Dedifferentiated amniotic fluid mesenchymal stem cell (primary cell): ENCODE data around the gene CRIM1.

ENCODE experiments used
- DNase-seq: peaks from one replicate; pipeline ENCODE4 v3.0.0-alpha.2; 2016; ENCODE audit errors: extremely low spot score

CRIM1 gene

DNA sequence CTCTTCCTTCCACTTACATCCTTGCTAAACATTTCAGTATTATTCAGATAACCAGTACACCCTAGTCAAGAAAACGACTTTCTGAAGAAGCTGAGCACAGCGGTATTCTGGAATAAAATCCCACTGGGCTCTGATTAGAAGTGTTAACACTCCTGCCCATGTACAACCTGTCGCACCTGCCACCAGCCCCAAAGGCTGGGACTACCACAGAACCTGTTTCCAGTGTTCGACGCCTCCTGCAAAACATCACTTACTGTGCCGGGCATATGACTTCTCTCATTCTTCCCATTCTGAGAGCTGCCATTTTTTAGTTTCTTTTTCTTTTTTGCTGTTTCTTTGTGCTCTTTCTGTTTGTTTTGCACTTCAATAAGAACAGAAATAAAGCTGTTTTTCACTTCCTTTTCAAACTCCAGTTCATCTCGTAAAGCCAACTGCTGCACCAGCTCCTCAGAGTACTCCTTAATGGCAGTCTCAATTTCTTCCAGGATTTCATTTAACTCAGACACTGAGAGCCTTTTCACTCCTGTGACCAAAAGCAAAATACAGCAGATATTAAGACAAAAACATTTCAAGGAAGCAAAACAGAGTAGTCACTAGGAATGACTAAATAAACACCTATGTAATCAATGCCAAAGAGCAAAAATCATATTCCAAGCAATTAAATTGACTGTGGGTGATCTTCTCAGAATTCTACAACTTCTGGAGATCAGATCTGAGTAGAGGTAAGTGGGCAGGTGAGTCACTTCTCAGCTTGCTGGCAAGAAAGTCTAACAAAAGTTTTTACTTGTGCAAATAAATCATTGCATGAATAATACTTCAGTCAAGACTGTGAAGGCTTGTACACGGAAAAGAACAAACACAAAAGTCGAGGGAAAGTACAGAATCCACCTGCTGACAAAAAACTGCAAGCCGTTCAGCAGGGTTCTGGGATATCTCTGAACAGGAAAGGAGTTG is 223.0 kb downstream of the CRIM1 start:
- no peak for DNase-seq

- no peak for DNase-seq
Measured at GRCh38 chr2:36579297-36579664, 223.7 kb downstream of the CRIM1 start.

- no peak for DNase-seq
Measured at GRCh38 chr2:36582538-36582937, 227.0 kb downstream of the CRIM1 start.

DNA sequence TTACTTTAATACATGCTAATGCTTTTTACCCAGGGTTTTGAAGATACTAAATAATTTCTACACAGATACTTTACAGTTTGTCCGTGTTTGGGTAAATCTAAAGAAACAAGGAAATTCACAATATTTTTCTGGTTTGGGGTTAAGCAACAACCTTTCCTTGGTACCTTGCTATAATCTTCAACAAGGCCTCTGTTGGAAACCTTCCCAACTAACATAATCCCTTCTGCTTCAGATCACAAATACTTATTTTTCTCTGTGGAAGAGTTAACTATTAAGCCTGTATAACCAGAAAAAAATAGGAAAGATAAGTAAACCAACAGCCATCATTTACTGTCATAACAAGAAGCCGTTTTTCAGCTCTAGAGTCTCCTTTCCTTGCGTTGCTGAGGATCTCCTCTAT is 227.4 kb downstream of the CRIM1 start:
- DNase-seq, result no peak

DNA sequence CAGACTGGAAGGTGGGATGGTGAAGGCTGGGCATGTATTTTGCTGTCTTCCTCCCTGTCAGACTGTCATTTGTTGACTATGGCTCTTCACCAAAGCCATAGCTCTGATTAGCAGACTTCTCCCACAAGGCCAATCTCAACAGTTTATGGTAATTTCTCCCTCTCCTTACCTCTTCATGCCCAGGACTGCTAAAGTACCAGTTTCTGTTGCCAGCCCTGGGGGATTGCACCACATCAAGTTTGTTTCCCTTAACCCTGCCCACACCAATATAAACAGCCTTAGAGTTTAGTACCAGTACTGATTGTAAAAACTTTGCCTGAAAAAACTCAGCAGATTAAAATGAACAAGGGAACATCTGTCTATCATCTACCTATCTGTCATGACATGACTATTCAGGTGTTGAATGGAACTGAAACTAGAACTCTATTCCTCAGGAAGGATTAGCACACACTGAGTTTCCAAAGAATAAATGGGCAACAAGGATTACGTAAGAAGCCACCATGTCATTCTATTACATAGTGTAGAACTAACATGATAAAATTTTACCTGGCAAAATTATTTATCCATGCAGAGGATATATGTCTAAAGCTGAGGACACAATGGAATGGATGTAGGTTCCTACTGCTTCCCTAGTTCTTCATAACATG is 228.7 kb downstream of the CRIM1 start:
- DNase-seq, result no peak

DNA sequence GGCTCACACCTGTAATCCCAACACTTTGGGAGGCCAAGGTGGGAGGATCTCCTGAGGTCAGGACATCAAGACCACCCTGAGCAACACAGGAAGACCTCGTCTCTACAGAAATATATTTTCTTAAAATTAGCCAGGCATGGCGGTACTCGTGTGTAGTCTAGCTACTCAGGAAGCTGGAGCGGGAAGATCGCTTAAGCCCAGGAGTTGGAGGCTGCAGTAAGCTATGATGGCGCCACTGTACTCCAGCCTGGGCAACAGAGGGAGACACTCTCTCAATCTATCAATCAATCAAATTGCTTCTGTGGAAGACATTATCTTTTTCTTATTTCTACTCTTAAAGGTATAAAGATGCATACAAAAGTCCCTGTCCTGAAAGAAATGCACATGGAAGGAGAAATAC is 231.1 kb downstream of the CRIM1 start:
- no peak for DNase-seq

- no peak for DNase-seq
Measured at GRCh38 chr2:36587101-36587500, 231.5 kb downstream of the CRIM1 start.

- DNase-seq, result no peak
Measured at GRCh38 chr2:36587556-36587955, 232.0 kb downstream of the CRIM1 start.

- DNase-seq, result no peak
Measured at GRCh38 chr2:36589230-36589630, 233.7 kb downstream of the CRIM1 start.

- DNase-seq, result no peak
Measured at GRCh38 chr2:36594849-36595248, 239.3 kb downstream of the CRIM1 start.

DNA sequence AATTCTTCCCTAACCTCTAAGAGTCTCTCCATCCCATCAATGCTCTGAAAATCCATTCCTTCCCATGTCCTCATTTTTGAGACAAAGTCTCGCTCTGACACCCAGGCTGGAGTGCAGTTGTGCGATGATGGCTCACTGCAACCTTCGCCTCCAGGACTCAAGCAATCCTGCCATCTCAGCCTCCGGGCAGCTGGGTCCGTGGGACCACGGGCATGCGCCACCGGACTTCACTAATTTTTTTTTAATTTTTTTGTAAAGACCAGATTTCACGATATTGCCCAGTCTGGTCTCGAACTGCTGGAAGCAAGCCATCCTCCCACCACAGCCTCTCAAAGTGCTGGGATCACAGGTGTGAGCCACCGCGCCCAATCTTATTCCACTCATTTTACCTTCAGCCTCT is 240.8 kb downstream of the CRIM1 start:
- DNase-seq, result no peak

GRCh38 chr2:36597003-36597531 is 241.5 kb downstream of the CRIM1 start:
- DNase-seq, result no peak

DNA sequence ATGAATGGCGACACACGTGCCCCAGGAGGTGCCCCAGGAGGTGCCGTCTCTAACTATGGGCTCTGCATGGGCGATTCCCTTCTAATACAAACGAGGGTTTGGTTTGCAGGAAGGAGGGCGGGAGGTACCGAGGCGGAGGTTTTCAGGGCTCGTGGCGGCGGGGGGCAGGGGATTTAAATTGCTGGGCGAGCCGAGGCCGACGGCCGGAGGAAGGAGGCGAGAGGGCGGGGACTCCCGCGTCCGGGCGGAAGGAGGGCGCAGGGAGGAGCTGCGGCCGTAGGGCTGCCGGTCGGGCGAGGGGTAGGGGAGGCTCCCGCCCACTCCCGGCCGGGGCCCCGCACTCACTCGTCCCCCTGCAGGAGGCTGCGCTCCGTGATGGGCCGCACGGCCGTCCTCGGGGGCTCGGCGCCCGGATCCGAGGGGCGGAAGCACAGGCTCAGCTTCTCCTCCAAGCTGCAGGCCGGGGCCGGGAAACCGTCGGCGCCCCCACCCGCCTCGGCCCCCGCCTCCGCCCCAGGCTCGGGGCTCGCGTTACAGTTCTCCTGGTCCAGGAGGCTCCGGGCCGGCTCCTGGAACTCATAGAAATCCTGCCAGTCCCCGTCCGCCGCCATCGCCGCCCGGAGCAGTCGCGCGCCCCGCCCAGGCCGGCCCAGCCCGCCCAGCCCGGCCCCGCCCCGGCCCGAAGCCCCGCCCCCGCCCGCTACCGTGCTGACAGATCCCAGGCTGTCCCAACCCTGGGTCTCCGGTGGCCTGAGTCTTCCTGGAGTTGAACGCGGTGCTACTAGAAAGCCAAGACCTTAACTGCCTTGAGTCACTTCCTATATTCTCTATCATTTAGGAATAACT is 242.2 kb downstream of the CRIM1 start, which contains the start of gene FEZ2:
Gene FEZ2 (minus strand): TSS at position 637 of the 846 bp plus-strand sequence. CDS start 26 bp downstream, at position 611.
- DNase-seq, result peak; percentile 60
